OCI-LY3 (cell line): ENCODE measurements around the gene SPINK4.

Experiments
- CTCF ChIP-seq: fragments of 200-600, 300-600 bp; sonication (generic); IDR thresholded peaks from 2 replicates; pipeline ENCODE4 v1.5.1; 2014; ENCODE audit warnings: antibody characterized with exemption, low read length, low read depth
- EZH2phosphoT487 ChIP-seq: fragments of 200-600 bp; shearing (Covaris generic); IDR thresholded peaks from 2 replicates; pipeline ENCODE4 v1.6.1; 2018; ENCODE audit warnings: antibody characterized with exemption, mixed run types, low read depth

DNA sequence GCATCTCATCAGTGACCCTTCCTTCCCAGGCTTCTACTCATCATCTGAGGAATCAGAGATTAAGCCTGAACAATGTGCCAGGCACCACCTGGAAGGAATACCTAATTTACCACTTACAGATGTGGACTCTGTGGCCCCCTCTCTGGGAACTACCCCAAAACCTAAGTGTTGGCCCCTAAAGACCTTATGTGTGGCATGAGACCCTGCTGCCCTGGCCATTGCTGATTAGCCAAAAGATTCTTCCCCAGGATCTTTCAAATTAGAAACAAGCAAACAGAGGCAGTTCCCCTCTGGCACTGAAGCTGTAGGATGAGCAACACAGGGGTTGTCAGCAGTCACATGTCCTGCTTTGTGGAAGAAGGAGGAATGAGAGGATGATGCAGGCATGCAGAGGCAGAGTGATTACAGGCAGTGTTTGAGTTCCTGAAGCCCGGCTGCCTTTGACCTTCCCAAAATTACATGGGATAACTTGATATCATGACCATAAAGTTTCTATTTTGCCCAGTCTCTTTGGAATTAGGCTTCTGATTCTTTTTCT is 10.6 kb downstream of the SPINK4 start:
- TF ChIP-seq CTCF (no peak), EZH2phosphoT487 (no peak)
